HEK293 (cell line): Measurements from ENCODE around the gene UBL4A.
A peak's percentile ranks its signal among the peaks of the same experiment; 100 is the strongest.

ENCODE experiments used
- CTCF ChIA-PET: fragments of 350-600 bp; formaldehyde crosslinking; extraction: SDS; loops from one replicate; lab custom pipeline; 2021; ENCODE audit warnings: antibody characterized with exemption; lab: Yijun Ruan, JAX
- POLR2A ChIA-PET: fragments of 300-600 bp; formaldehyde crosslinking; extraction: SDS; loops from one replicate; lab custom pipeline; 2020; ENCODE audit warnings: antibody characterized with exemption, inconsistent platforms; lab: Yijun Ruan, JAX
- H3K27ac ChIP-seq: fragments of 200-500 bp; sonication (Bioruptor generic); 2 replicates; pipeline ENCODE4 v1.5.1; 2014; ENCODE audit warnings: low read depth, low read length, control low read depth, inconsistent platforms; ENCODE audit errors: extremely low read depth
- H3K36me3 ChIP-seq, 2 experiments: fragments of 200-500 bp in 1 of 2; sonication (Bioruptor generic) in 1 of 2; 1 replicate in 1 of 2; 2 replicates in 1 of 2; pipeline ENCODE4 v1.5.1; 2014 to 2017; ENCODE audit warnings: inconsistent platforms in 2 of 2, low read length in 2 of 2; ENCODE audit not compliant: control insufficient read depth in 2 of 2, insufficient read depth in 1 of 2
- H3K4me1 ChIP-seq: fragments of 200-500 bp; sonication (Bioruptor generic); 2 replicates; pipeline ENCODE4 v1.5.1; 2014; ENCODE audit warnings: mild to moderate bottlenecking, low read length, inconsistent platforms; ENCODE audit not compliant: control insufficient read depth, insufficient read depth
- H3K4me3 ChIP-seq: 2 replicates; pipeline ENCODE4 v1.5.1; 2011; ENCODE audit warnings: low read depth, mild to moderate bottlenecking, control low read depth, low read length, moderate library complexity
- H3K9me3 ChIP-seq: fragments of 200-500 bp; sonication (Bioruptor generic); 2 replicates; pipeline ENCODE4 v1.5.1; 2014; ENCODE audit warnings: low read depth, low read length, inconsistent platforms; ENCODE audit not compliant: control insufficient read depth, insufficient read depth
- EGR2 ChIP-seq: fragments of 450-650 bp; formaldehyde crosslinking; IDR thresholded peaks from 2 replicates; pipeline ENCODE4 v1.5.1; 2016; ENCODE audit warnings: low read depth, missing biosample characterization, missing genetic modification characterization
- GLIS1 ChIP-seq: fragments of 450-650 bp; formaldehyde crosslinking; IDR thresholded peaks from 2 replicates; pipeline ENCODE4 v1.5.1; 2016; ENCODE audit warnings: missing biosample characterization, missing genetic modification characterization
- GLIS2 ChIP-seq: fragments of 450-650 bp; formaldehyde crosslinking; IDR thresholded peaks from 2 replicates; pipeline ENCODE4 v1.5.1; 2016; ENCODE audit warnings: missing biosample characterization, missing genetic modification characterization
- MZF1 ChIP-seq: fragments of 450-650 bp; formaldehyde crosslinking; IDR thresholded peaks from 2 replicates; pipeline ENCODE4 v1.5.1; 2017; ENCODE audit warnings: missing biosample characterization, missing genetic modification characterization, borderline replicate concordance
- OSR2 ChIP-seq: fragments of 450-650 bp; formaldehyde crosslinking; IDR thresholded peaks from 2 replicates; pipeline ENCODE4 v1.5.1; 2016; ENCODE audit warnings: missing biosample characterization, missing genetic modification characterization
- PRDM1 ChIP-seq: fragments of 450-650 bp; formaldehyde crosslinking; IDR thresholded peaks from 2 replicates; pipeline ENCODE4; 2016; ENCODE audit warnings: missing biosample characterization, missing genetic modification characterization
- WT1 ChIP-seq: fragments of 450-650 bp; formaldehyde crosslinking; IDR thresholded peaks from 2 replicates; pipeline ENCODE4 v1.5.1; 2016; ENCODE audit warnings: missing biosample characterization, missing genetic modification characterization
- YY2 ChIP-seq: fragments of 450-650 bp; formaldehyde crosslinking; IDR thresholded peaks from 2 replicates; pipeline ENCODE4 v1.5.1; 2016; ENCODE audit warnings: missing biosample characterization, missing genetic modification characterization
- ZBTB20 ChIP-seq: fragments of 450-650 bp; formaldehyde crosslinking; IDR thresholded peaks from 2 replicates; pipeline ENCODE4 v1.5.1; 2016; ENCODE audit warnings: missing biosample characterization, missing genetic modification characterization
- ZBTB21 ChIP-seq: fragments of 450-650 bp; formaldehyde crosslinking; IDR thresholded peaks from 2 replicates; pipeline ENCODE4 v1.5.1; 2017; ENCODE audit warnings: missing biosample characterization, missing genetic modification characterization
- ZBTB7A ChIP-seq: fragments of 450-650 bp; formaldehyde crosslinking; IDR thresholded peaks from 2 replicates; pipeline ENCODE4 v1.5.1; 2016; ENCODE audit warnings: low read depth, missing biosample characterization, missing genetic modification characterization
- ZNF138 ChIP-seq: fragments of 450-650 bp; formaldehyde crosslinking; IDR thresholded peaks from 2 replicates; pipeline ENCODE4 v1.5.1; 2016; ENCODE audit warnings: missing biosample characterization, missing genetic modification characterization, borderline replicate concordance
- ZNF157 ChIP-seq: fragments of 450-650 bp; formaldehyde crosslinking; IDR thresholded peaks from 2 replicates; pipeline ENCODE4 v1.5.1; 2016; ENCODE audit warnings: missing biosample characterization, missing genetic modification characterization
- ZNF18 ChIP-seq: fragments of 450-650 bp; formaldehyde crosslinking; IDR thresholded peaks from 2 replicates; pipeline ENCODE4 v1.5.1; 2016; ENCODE audit warnings: missing biosample characterization, missing genetic modification characterization
- ZNF19 ChIP-seq: fragments of 450-650 bp; formaldehyde crosslinking; IDR thresholded peaks from 2 replicates; pipeline ENCODE4; 2016; ENCODE audit warnings: missing biosample characterization, missing genetic modification characterization, low read depth
- ZNF266 ChIP-seq: fragments of 450-650 bp; formaldehyde crosslinking; IDR thresholded peaks from 2 replicates; pipeline ENCODE4 v1.5.1; 2016; ENCODE audit warnings: missing biosample characterization, missing genetic modification characterization, low read depth
- ZNF292 ChIP-seq: fragments of 450-650 bp; formaldehyde crosslinking; IDR thresholded peaks from 2 replicates; pipeline ENCODE4 v1.5.1; 2016; ENCODE audit warnings: low read depth, missing biosample characterization, missing genetic modification characterization, borderline replicate concordance
- ZNF341 ChIP-seq: fragments of 450-650 bp; formaldehyde crosslinking; IDR thresholded peaks from 2 replicates; pipeline ENCODE4; 2016; ENCODE audit warnings: low read depth, missing biosample characterization, missing genetic modification characterization
- ZNF350 ChIP-seq: fragments of 450-650 bp; formaldehyde crosslinking; IDR thresholded peaks from 2 replicates; pipeline ENCODE4 v1.5.0; 2017; ENCODE audit warnings: missing biosample characterization, mild to moderate bottlenecking, missing genetic modification characterization
- ZNF394 ChIP-seq: fragments of 450-650 bp; formaldehyde crosslinking; IDR thresholded peaks from 2 replicates; pipeline ENCODE4 v1.5.1; 2016; ENCODE audit warnings: missing biosample characterization, missing genetic modification characterization, mild to moderate bottlenecking, moderate library complexity, borderline replicate concordance
- ZNF529 ChIP-seq: fragments of 450-650 bp; formaldehyde crosslinking; IDR thresholded peaks from 2 replicates; pipeline ENCODE4 v1.5.1; 2017; ENCODE audit warnings: missing genetic modification characterization, missing biosample characterization; ENCODE audit not compliant: insufficient replicate concordance
- ZNF558 ChIP-seq: fragments of 450-650 bp; formaldehyde crosslinking; IDR thresholded peaks from 2 replicates; pipeline ENCODE4 v1.5.1; 2016; ENCODE audit warnings: missing biosample characterization, missing genetic modification characterization
- ZNF664 ChIP-seq: fragments of 450-650 bp; formaldehyde crosslinking; IDR thresholded peaks from 2 replicates; pipeline ENCODE4 v1.5.1; 2016; ENCODE audit warnings: missing biosample characterization, missing genetic modification characterization
- ZNF707 ChIP-seq: fragments of 450-650 bp; formaldehyde crosslinking; IDR thresholded peaks from 2 replicates; pipeline ENCODE4 v1.5.1; 2016; ENCODE audit warnings: missing biosample characterization, missing genetic modification characterization
- ZNF76 ChIP-seq: fragments of 450-650 bp; formaldehyde crosslinking; IDR thresholded peaks from 2 replicates; pipeline ENCODE4; 2016; ENCODE audit warnings: low read depth, missing biosample characterization, missing genetic modification characterization, borderline replicate concordance
- TF ChIP-seq, protein P1 (sequence below): fragments of 450-650 bp; formaldehyde crosslinking; IDR thresholded peaks from 2 replicates; pipeline ENCODE4 v1.5.1; 2016; ENCODE audit warnings: missing biosample characterization, missing genetic modification characterization

The UBL4A gene

DNA sequence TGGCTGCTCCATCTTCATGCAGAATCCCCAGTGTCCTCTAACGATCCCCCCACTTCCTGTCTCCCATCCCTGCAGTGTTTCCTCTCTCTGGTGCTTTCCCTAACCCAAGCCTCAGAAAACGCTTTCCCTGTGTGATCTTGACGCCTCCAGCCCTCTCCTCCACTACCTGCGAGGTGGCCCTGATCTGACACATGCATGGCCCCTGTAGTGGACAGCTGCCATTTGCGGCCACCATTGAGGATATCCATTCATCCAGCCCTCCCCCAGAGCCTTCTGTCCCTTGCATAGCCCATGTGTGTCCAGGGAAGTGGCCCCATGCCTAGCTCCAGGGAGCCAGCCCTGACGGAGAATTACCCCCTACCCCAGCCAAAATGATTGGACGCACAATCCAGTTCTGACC is 3.1 kb downstream of the UBL4A start:
- Histone ChIP-seq H3K4me1 (no peaks in the 10 kb centered on the region), H3K4me3 (no peak overlapping the region), H3K27ac (no peak overlapping the region), H3K9me3 (no peaks in the 10 kb centered on the region), H3K36me3 (peaks cover 0 to 32% of the 10 kb centered on the region in 2 experiments; a peak in 1 of 3 replicates)
- TF ChIP-seq GLIS2 (tag by site-specific recombination) = peak; percentile 43
- TF ChIP-seq ZNF394 (tag by site-specific recombination) = no peak
- TF ChIP-seq WT1 (tag by site-specific recombination) = no peak
- TF ChIP-seq PRDM1 (tag by site-specific recombination) = 0 out of 2 replicates have a peak, but pooled peaks have one; percentile 39
- peak; percentile 81 for TF ChIP-seq MZF1 (tag by site-specific recombination)
- no peak for TF ChIP-seq ZNF138 (tag by site-specific recombination)
- TF ChIP-seq ZBTB20 (tag by site-specific recombination) = no peak
- peak; percentile 64 for TF ChIP-seq GLIS1 (tag by site-specific recombination)
- TF ChIP-seq ZNF157 (tag by site-specific recombination) = no peak
- TF ChIP-seq ZBTB7A = no peak
- TF ChIP-seq ZNF19 (tag by site-specific recombination) = no peak
- no peak for TF ChIP-seq ZNF529 (tag by site-specific recombination)
- POLR2A ChIA-PET = interaction anchor here (0.6 to 3.1 kb wide), 3 partner anchors 24 to 85 kb away, joined by 5 to 10 read pairs (median 9); partner anchors contain the start of gene RPL10
- CTCF ChIA-PET = interaction anchor here (1.5 kb wide), 1 partner anchor 531 kb away, joined by 3 read pairs; no protein-coding TSS in a partner anchor

DNA sequence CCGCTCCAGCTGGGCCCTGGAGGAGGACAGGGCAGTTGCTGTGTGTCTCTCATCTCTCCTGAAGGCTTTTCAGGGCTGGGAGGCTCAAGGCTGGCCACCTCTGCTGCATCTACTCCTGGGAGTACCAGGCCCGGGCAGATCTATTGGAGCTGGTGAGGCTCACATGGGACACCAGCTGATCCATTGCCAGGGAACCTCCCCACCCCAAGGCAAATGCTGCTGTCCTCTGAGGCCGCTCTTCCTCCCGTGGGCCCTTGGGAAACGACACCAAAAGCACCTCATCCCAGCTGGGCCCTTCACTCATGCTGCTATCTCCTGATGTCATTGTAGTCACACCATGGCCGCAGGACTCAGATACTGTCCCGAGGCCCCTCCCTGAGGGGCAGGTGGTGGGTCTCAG is 3.6 kb downstream of the UBL4A start:
- no peak overlapping the region for H3K27ac ChIP-seq
- H3K36me3 ChIP-seq = peaks cover 0 to 27% of the 10 kb centered on the region in 2 experiments; a peak in 1 of 3 replicates
- H3K4me3 ChIP-seq = no peak overlapping the region
- no peaks in the 10 kb centered on the region for H3K9me3 ChIP-seq
- ChIA-PET POLR2A (interaction anchor here (2.1 kb wide), 1 partner anchor 8 kb away, joined by 8 read pairs; the partner anchor contains the start of gene SLC10A3), CTCF (interaction anchor here (0.6 to 1.6 kb wide), 3 partner anchors 44 to 1117 kb away, joined by 3 to 8 read pairs (median 4); no protein-coding TSS in a partner anchor)
- TF ChIP-seq, protein P1, sequence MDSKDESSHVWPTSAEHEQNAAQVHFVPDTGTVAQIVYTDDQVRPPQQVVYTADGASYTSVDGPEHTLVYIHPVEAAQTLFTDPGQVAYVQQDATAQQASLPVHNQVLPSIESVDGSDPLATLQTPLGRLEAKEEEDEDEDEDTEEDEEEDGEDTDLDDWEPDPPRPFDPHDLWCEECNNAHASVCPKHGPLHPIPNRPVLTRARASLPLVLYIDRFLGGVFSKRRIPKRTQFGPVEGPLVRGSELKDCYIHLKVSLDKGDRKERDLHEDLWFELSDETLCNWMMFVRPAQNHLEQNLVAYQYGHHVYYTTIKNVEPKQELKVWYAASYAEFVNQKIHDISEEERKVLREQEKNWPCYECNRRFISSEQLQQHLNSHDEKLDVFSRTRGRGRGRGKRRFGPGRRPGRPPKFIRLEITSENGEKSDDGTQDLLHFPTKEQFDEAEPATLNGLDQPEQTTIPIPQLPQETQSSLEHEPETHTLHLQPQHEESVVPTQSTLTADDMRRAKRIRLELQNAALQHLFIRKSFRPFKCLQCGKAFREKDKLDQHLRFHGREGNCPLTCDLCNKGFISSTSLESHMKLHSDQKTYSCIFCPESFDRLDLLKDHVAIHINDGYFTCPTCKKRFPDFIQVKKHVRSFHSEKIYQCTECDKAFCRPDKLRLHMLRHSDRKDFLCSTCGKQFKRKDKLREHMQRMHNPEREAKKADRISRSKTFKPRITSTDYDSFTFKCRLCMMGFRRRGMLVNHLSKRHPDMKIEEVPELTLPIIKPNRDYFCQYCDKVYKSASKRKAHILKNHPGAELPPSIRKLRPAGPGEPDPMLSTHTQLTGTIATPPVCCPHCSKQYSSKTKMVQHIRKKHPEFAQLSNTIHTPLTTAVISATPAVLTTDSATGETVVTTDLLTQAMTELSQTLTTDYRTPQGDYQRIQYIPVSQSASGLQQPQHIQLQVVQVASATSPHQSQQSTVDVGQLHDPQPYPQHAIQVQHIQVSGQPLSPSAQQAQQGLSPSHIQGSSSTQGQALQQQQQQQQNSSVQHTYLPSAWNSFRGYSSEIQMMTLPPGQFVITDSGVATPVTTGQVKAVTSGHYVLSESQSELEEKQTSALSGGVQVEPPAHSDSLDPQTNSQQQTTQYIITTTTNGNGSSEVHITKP = peak; percentile 67; the same call in 1 of the 2 replicates
- TF ChIP-seq ZNF341 (peak; percentile 81), WT1 (tag by site-specific recombination) (no peak)
- no peaks in the 10 kb centered on the region; the same call in 1 of the 2 replicates for H3K4me1 ChIP-seq

DNA sequence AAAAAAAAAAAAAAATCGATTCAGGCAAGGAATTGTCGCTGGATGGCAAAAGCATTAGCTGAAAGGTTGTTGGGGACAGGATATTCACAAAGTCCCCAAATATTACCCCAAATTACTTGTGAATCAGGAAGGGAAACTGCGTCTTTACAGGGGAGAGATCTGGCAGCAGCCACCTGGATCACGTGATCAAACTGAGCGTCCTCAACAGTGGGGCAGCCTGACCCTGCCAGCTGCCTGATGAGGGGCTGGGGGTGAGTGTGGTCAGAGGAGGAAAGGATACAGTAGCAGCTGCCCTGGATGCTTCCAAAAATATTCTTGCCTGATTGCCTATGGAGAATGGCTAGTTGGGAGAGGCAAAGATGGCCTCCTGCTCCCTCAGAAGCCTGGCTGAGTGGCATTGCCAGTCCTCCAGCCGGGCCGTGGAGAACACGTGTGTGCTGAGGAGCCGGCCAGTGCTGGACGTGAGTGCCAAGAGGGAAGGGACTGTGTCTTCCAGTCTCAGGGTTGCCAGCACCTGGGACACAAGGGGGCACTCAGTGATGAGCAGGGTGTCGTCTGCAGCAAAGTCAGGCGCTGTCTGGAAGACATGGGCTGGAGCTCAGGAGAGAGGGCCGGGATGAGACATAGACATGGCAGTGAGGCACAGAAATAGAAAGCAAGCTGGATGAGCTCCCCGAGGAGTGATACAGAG is 4.4 kb downstream of the UBL4A start:
- no peak overlapping the region for H3K27ac ChIP-seq
- no peaks in the 10 kb centered on the region for H3K9me3 ChIP-seq
- no peak overlapping the region for H3K4me3 ChIP-seq
- CTCF ChIA-PET = interaction anchor here (0.6 to 1.6 kb wide), 2 partner anchors 45 to 585 kb away, joined by 4 to 8 read pairs; no protein-coding TSS in a partner anchor
- peaks cover 0 to 23% of the 10 kb centered on the region in 2 experiments; a peak in 1 of 3 replicates for H3K36me3 ChIP-seq
- POLR2A ChIA-PET = interaction anchor here (1.1 to 2.1 kb wide), 2 partner anchors 8 to 99 kb away, joined by 3 to 8 read pairs; partner anchors contain the start of gene SLC10A3
- no peaks in the 10 kb centered on the region; the same call in 1 of the 2 replicates for H3K4me1 ChIP-seq
- TF ChIP-seq ZNF76 (tag by site-specific recombination) = no peak
- no peak for TF ChIP-seq EGR2 (tag by site-specific recombination)
- TF ChIP-seq ZBTB21 (tag by site-specific recombination) = no peak
- TF ChIP-seq ZNF707 (tag by site-specific recombination) = no peak
- TF ChIP-seq YY2 (tag by site-specific recombination) = no peak
- TF ChIP-seq ZNF292 (tag by site-specific recombination) = no peak
- TF ChIP-seq ZNF664 (tag by site-specific recombination) = no peak
- TF ChIP-seq ZNF266 (tag by site-specific recombination) = no peak
- TF ChIP-seq ZNF350 = no peak
- TF ChIP-seq ZNF558 = no peak
- TF ChIP-seq ZNF18 (tag by site-specific recombination) = no peak
- TF ChIP-seq OSR2 (tag by site-specific recombination) = no peak; the same call in 1 of the 2 replicates
